HG03432 (cell line): ENCODE data around the gene RAB9A.
A peak's percentile ranks its signal among the peaks of the same experiment; 100 is the strongest.
"Not testable (repeated sequence)": the region's sequence is repeated elsewhere in the genome, so short reads cannot be mapped to it uniquely, and the experiment has no call there.

Experiments used
- ATAC-seq: cut with Tn5 transposase; IDR thresholded peaks from one replicate; pipeline ENCODE4 v1.9.1; 2021; ENCODE audit warnings: mild to moderate bottlenecking, moderate library complexity; ENCODE audit not compliant: unreplicated experiment

The RAB9A gene, protein sequence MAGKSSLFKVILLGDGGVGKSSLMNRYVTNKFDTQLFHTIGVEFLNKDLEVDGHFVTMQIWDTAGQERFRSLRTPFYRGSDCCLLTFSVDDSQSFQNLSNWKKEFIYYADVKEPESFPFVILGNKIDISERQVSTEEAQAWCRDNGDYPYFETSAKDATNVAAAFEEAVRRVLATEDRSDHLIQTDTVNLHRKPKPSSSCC

DNA sequence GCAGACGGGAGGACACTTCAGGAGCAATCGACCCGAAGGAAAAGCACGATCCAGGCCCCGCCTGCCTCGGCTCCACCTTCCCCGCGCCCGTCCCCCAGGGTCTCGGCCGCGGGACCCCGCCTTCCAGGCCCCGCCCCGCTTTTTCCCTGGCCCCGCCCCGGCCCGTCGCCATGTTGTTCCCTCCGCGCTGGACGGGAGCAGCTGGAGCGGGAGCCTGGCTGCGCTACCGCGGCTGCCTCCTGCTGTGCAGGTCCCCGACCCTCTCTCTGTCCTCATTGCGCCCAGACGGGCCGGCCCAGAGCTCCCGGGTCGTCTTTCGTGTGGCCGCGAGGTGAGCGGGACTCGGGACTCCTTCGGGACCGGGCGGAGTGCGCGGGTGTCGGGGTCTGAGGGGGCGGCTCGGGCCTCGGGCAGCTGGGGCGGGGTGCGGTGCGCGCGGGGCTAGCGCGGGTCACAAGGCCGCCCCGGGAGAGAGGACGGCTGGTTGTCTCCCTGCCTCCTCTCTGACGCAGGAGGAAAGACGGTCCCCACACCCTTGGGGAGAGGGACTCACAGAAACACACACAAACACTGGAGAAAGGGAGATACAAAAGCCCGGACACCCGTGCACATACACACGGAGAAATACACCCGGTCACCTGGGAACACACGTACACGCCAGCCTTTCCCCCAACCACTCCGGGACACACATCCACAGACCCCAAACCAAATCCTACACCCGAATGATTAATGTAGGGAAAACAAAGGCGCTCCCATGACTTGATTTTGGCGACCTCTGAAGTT, at the start of gene RAB9A:
Gene RAB9A, plus strand, starts transcription at position 171 of the 783 bp plus-strand sequence. CDS start 19,619 bp downstream, outside the sequence.
- peak; percentile 88 for ATAC-seq

- not testable (repeated sequence) for ATAC-seq
Measured at GRCh38 chrX:13641684-13642083, 47.2 kb upstream of the RAB9A start.

DNA sequence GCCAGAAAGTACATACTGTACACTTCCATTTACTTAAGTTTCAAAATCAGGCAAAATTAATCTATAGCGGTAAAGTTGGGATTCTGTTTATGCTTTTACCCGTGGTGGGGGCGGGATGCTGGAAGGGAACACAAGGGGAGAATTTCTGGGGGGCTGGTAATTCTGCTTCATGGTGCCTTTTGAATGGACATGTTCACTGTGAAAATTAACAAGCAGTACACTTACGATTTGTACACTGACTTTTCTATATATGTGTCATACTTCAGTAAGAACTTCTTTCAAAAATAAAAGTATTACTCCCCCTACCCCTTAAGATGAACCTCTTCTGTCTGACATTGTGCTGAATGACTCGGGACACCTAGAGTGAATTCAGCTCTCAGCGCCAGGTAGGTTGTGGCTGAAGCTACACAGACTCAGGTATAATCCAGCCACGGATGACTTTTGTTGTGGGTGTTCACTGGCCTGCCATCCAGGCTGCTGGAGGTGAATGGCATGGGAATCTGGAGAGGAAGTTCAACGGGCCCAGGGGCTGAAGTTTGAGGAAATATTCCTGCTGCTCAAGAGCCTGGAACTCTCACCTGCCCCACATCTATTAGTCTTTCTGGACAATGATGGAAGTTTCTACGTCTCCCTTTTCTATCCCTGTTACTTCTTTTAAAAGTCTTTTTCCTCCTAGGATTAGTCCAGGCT, 43.3 kb upstream of the RAB9A start:
- ATAC-seq = no peak

- ATAC-seq = no peak
Measured at GRCh38 chrX:13646154-13646549, 42.8 kb upstream of the RAB9A start.

- peak; percentile 54 for ATAC-seq
Measured at GRCh38 chrX:13647709-13648212, 41.2 kb upstream of the RAB9A start.

DNA sequence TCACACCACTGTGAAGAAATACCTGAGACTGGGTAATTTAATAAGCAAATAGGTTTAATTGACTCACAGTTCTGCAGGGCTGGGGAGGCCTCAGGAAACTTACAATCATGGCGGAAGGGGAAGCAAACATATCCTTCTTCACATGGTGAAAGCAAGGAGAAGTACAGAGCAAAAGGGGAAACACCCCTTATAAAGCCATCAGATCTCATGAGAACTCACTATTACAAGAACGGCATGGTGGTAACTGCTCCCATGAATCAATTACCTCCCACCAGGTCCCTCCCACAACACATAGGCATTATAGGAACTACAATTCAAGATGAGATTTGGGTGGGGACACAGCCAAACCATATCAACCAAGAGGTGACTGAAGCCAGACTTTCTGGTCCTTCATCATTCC, 40.6 kb upstream of the RAB9A start:
- not testable (repeated sequence) for ATAC-seq

DNA sequence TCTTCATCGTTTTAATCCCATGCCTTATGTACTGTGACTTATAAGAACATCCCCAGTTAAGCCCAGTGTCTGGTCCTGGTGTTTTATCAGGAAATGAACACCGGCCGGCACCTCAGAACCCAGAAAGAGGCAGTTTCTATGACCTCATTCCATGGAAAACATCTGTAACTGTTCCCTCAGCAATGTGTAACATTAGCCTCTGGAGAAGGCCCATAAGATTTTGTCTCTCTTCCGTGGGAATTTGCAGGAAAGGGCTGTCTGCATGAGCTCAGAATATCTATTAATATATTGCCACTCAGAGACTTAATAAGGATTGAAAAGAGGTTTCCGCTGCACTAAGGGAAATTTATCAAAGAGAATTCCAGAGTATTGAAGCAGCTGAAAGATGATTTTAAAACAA, 39.1 kb upstream of the RAB9A start:
- ATAC-seq = no peak

DNA sequence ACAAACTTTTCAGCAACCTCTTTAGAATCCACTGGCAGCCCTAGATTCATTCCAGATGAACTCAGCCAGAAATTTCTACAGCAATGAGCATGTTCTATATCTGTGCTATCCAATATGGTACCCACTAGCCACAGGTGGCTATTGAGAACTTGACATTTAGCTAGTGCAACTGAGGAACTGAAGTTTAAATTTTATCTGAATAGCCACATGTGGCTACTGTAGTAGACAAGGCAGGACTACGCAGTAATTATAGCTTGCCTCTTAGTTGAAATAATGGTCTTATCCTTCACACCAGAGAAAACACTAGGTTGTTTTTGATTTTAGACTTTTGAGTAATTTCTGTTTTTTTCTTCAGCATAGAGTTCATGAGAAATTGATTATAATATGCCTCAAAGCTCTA, 38.6 kb upstream of the RAB9A start:
- no peak for ATAC-seq

DNA sequence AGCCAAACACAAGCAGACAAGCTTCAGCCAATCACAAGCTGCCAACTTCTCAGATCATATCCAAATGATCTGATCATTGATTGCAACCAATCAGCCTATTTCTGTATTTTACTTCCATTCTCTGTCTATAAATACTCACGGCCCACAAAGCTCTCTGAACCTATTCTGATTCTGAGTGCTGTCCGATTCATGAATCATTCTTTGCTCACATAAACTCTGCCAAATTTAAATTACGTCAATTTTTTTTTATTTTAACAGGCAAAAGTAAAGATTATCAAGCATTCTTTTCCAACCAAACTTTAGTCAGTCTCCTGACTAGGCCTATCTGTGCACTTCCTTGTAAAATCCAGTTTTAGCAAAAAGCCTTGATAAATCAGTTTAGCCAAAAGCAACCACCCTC, 37.8 kb upstream of the RAB9A start:
- ATAC-seq = no peak

GRCh38 chrX:13652287-13652793, 36.6 kb upstream of the RAB9A start:
- ATAC-seq = peak; percentile 2

- peak; percentile 96 for ATAC-seq
Measured at GRCh38 chrX:13652850-13653693, 35.9 kb upstream of the RAB9A start, which contains the start of gene TCEANC. TCEANC (plus strand) TSS chrX:13653141; CDS start chrX:13662509, 9,368 bp downstream.

DNA sequence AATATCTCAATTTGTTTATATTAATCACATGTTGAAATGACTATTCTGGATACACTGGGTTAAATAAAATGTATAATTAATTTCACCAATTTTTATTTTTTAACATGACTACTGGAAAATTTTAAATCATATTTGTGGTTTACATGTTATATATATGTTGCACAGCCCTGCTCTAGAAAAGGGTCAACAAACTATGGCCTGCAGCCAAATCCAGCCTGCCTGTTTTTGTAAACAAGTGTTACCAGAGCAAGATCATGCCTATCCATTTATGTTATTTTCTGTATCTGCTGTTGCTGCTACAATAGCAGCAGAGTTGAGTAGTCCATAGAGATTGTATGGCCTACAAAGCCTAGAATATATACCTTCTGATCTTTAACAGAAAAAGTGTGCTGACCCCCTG, 34.8 kb upstream of the RAB9A start:
- no peak for ATAC-seq

GRCh38 chrX:13655674-13656073, 33.3 kb upstream of the RAB9A start:
- ATAC-seq = no peak

DNA sequence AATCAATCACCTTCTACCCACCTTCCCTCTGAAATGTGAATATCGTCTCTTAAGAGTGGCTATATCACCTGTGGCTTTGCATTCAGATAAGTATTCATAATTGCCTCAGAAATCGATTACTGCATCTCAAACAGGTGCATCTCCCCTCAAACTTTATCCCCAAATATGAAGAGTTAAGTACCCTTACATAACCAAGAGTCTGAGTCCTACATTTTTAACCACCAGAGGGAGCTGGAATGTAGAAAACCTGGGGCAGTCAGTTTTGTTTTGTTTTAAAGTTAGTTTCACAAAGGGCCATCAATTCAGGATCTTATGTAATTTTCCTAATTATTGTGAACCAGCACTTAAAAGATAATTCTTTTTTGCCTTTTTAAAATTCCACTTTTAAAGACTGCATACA, 30.3 kb upstream of the RAB9A start:
- no peak for ATAC-seq

- ATAC-seq = no peak
Measured at GRCh38 chrX:13659063-13659462, 29.9 kb upstream of the RAB9A start.

GRCh38 chrX:13661735-13662288, 27.1 kb upstream of the RAB9A start:
- ATAC-seq = no peak

DNA sequence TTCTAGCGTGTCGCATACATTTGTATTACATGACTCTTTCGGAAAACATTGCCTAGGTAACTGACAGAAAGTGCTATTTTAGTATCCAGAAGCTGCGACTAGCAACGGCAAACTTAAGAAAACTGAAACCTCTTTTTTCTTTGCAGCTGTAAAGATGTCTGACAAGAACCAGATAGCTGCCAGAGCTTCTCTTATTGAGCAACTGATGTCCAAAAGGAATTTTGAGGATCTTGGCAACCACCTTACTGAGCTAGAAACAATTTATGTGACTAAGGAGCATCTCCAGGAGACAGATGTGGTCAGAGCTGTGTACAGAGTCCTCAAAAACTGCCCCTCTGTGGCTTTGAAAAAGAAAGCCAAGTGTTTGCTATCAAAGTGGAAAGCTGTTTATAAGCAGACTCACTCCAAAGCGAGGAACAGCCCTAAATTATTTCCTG, 26.6 kb upstream of the RAB9A start:
- ATAC-seq = no peak

- ATAC-seq = no peak
Measured at GRCh38 chrX:13664020-13664419, 24.9 kb upstream of the RAB9A start.

DNA sequence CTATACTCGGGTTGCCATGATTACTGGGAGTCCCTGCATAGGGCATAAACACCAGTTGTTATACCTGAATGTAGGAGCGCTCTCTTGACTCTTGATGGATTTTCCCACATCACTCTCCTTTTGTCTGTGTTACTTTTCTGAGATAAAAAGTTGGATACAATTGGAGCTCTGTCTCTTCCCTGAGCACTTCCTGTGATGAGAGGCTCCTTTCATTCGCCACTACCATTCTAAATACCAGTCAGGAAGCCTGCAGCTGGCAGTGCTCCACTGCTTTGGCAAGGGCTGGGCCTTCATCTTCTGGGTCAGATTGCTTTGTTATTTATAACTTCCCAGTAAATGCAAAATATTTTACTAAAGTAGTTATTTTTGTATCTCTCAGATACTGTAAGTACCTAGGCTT, 22.1 kb upstream of the RAB9A start:
- no peak for ATAC-seq

GRCh38 chrX:13667919-13668318, 21.0 kb upstream of the RAB9A start:
- no peak for ATAC-seq
